Neural progenitor cell (in vitro differentiated cells): Measurements from ENCODE around the gene CUBN. TPM values are rescaled to one million over a fixed set of nuclear protein-coding genes. Genes with fewer than 3 reads are reported as not detected.
A peak's percentile ranks its signal among the peaks of the same experiment; 100 is the strongest.

Experiments used
- DNase-seq: peaks from one replicate; pipeline ENCODE4 v3.0.0-alpha.2; 2016; ENCODE audit warnings: low spot score
- H2AFZ ChIP-seq: fragments of 200-600 bp; sonication (generic); replicated peaks from 2 replicates; pipeline ENCODE4 v1.6.1; 2016; ENCODE audit warnings: antibody characterized with exemption
- H3F3A ChIP-seq: fragments of 200-600 bp; sonication (generic); 2 replicates; pipeline ENCODE4 v1.6.1; 2016; ENCODE audit warnings: antibody characterized with exemption, low read depth
- H3K27ac ChIP-seq: fragments of 200-600 bp; sonication (generic); 2 replicates; pipeline ENCODE4 v1.5.1; 2016; ENCODE audit warnings: mild to moderate bottlenecking
- H3K27me3 ChIP-seq: fragments of 200-600 bp; sonication (generic); 2 replicates; pipeline ENCODE4 v1.6.1; 2016; ENCODE audit warnings: mild to moderate bottlenecking, moderate library complexity
- H3K36me3 ChIP-seq: fragments of 200-600 bp; sonication (generic); 2 replicates; pipeline ENCODE4 v1.5.1; 2016
- H3K4me1 ChIP-seq: fragments of 200-600 bp; sonication (generic); 2 replicates; pipeline ENCODE4 v1.6.1; 2016; ENCODE audit warnings: mixed run types
- H3K4me2 ChIP-seq: fragments of 200-600 bp; sonication (generic); 2 replicates; pipeline ENCODE4 v1.6.1; 2016
- H3K4me3 ChIP-seq: fragments of 200-600 bp; sonication (generic); 2 replicates; pipeline ENCODE4 v1.5.1; 2016
- H3K79me2 ChIP-seq: fragments of 200-600 bp; sonication (generic); 2 replicates; pipeline ENCODE4 v1.6.1; 2016; ENCODE audit warnings: low read depth
- H3K9ac ChIP-seq: fragments of 200-600 bp; sonication (generic); 2 replicates; pipeline ENCODE4 v1.6.1; 2016
- H3K9me3 ChIP-seq: fragments of 200-600 bp; sonication (generic); 2 replicates; pipeline ENCODE4 v1.5.1; 2016; ENCODE audit warnings: low read depth
- H4K20me1 ChIP-seq: fragments of 200-600 bp; sonication (generic); 2 replicates; pipeline ENCODE4 v1.6.1; 2016; ENCODE audit warnings: low read depth
- H3K27ac Mint-ChIP-seq: 3 replicates; pipeline ENCODE4 v1.8.0; 2021; ENCODE audit warnings: mixed read lengths
- H3K27me3 Mint-ChIP-seq: 2 replicates; pipeline ENCODE4 v1.8.0; 2022; ENCODE audit warnings: low read depth, mild to moderate bottlenecking, inconsistent platforms, moderate library complexity, mixed read lengths; ENCODE audit not compliant: insufficient read depth
- H3K36me3 Mint-ChIP-seq: 3 replicates; pipeline ENCODE4 v1.8.0; 2021; ENCODE audit warnings: mixed read lengths
- H3K4me1 Mint-ChIP-seq: 3 replicates; pipeline ENCODE4 v1.8.0; 2021; ENCODE audit warnings: mixed read lengths
- H3K4me3 Mint-ChIP-seq: 3 replicates; pipeline ENCODE4 v1.8.0; 2021; ENCODE audit warnings: mild to moderate bottlenecking, moderate library complexity, mixed read lengths
- H3K9me3 Mint-ChIP-seq: 3 replicates; pipeline ENCODE4 v1.8.0; 2020; ENCODE audit warnings: mixed read lengths
- CTCF ChIP-seq: fragments of 200-600 bp; sonication (generic); IDR thresholded peaks from 2 replicates; pipeline ENCODE4 v1.5.1; 2017; ENCODE audit warnings: antibody characterized with exemption, mild to moderate bottlenecking
- EZH2 ChIP-seq: fragments of 200-600 bp; sonication (generic); IDR thresholded peaks from 2 replicates; pipeline ENCODE4 v1.6.1; 2017; ENCODE audit warnings: antibody characterized with exemption, mild to moderate bottlenecking, moderate library complexity
- EZH2phosphoT487 ChIP-seq: fragments of 200-600 bp; sonication (generic); IDR thresholded peaks from 2 replicates; pipeline ENCODE4 v1.6.1; 2017; ENCODE audit warnings: antibody characterized with exemption
- total RNA-seq: library from RNA; depleted of rRNA; stranded (reverse); fragments of >200 nt; gene quantifications from 2 replicates; pipeline ENCODE4 v1.2.3, GENCODE V29; 2015; ENCODE audit warnings: low replicate concordance

The CUBN gene
- total RNA-seq, 1 donor from 2014 or later = 2.2 TPM

GRCh38 chr10:16995867-16996529 is 133.6 kb downstream of the CUBN start:
- no peaks in the 10 kb centered on the region for H4K20me1 ChIP-seq
- no peaks in the 10 kb centered on the region for H3K79me2 ChIP-seq
- no peaks in the 10 kb centered on the region for H3K4me1 ChIP-seq
- no peaks in the 10 kb centered on the region for H3K27me3 ChIP-seq
- H3K4me3 ChIP-seq = no peak overlapping the region
- no peak overlapping the region for H3K27ac ChIP-seq
- H3K27me3 Mint-ChIP-seq = no peaks in the 10 kb centered on the region
- H3K9me3 Mint-ChIP-seq = peaks cover 14% of the 10 kb centered on the region
- DNase-seq = peak; percentile 34
- H2AFZ ChIP-seq = no peak overlapping the region
- no peak overlapping the region for H3K4me2 ChIP-seq
- no peaks in the 10 kb centered on the region for H3K36me3 ChIP-seq
- no peak overlapping the region for H3K9ac ChIP-seq
- H3K4me3 Mint-ChIP-seq = no peak overlapping the region
- no peaks in the 10 kb centered on the region for H3F3A ChIP-seq
- H3K4me1 Mint-ChIP-seq = peaks cover 33% of the 10 kb centered on the region
- no peak for TF ChIP-seq EZH2phosphoT487
- no peak for TF ChIP-seq EZH2
- TF ChIP-seq CTCF = no peak
- peaks cover 16% of the 10 kb centered on the region for H3K36me3 Mint-ChIP-seq
- H3K27ac Mint-ChIP-seq = peak overlapping the region; percentile 89
- no peaks in the 10 kb centered on the region for H3K9me3 ChIP-seq

GRCh38 chr10:16993186-16993585 is 136.4 kb downstream of the CUBN start:
- H2AFZ ChIP-seq = no peak overlapping the region
- H3K4me3 ChIP-seq = no peak overlapping the region
- Mint-ChIP-seq H3K27me3 (peaks cover 5% of the 10 kb centered on the region), H3K4me3 (no peak overlapping the region), H3K27ac (no peak overlapping the region), H3K36me3 (peaks cover 10% of the 10 kb centered on the region), H3K9me3 (peaks cover 15% of the 10 kb centered on the region), H3K4me1 (peaks cover 36% of the 10 kb centered on the region)
- H3K4me2 ChIP-seq = no peak overlapping the region
- H3K79me2 ChIP-seq = no peaks in the 10 kb centered on the region
- no peak for TF ChIP-seq EZH2
- no peak overlapping the region for H3K27ac ChIP-seq
- H3K9ac ChIP-seq = no peak overlapping the region
- no peaks in the 10 kb centered on the region for H3K27me3 ChIP-seq
- no peaks in the 10 kb centered on the region for H3F3A ChIP-seq
- no peaks in the 10 kb centered on the region for H3K36me3 ChIP-seq
- H4K20me1 ChIP-seq = no peaks in the 10 kb centered on the region
- DNase-seq = no peak
- H3K9me3 ChIP-seq = no peaks in the 10 kb centered on the region
- H3K4me1 ChIP-seq = no peaks in the 10 kb centered on the region

- Histone ChIP-seq H3K4me1 (no peaks in the 10 kb centered on the region), H4K20me1 (no peaks in the 10 kb centered on the region), H3K36me3 (no peaks in the 10 kb centered on the region), H3K79me2 (no peaks in the 10 kb centered on the region), H3F3A (no peaks in the 10 kb centered on the region), H3K9ac (no peak overlapping the region), H3K27me3 (no peaks in the 10 kb centered on the region), H3K4me3 (no peak overlapping the region), H2AFZ (no peak overlapping the region), H3K27ac (no peak overlapping the region), H3K9me3 (no peaks in the 10 kb centered on the region), H3K4me2 (no peak overlapping the region)
- Mint-ChIP-seq H3K4me3 (no peak overlapping the region), H3K27ac (peak overlapping the region; percentile 34), H3K9me3 (peaks cover 10% of the 10 kb centered on the region), H3K27me3 (peaks cover 5% of the 10 kb centered on the region), H3K4me1 (peaks cover 41% of the 10 kb centered on the region), H3K36me3 (peaks cover 8% of the 10 kb centered on the region)
- no peak for DNase-seq
- TF ChIP-seq EZH2 = no peak
- TF ChIP-seq EZH2phosphoT487 = no peak
- TF ChIP-seq CTCF = no peak
Measured at GRCh38 chr10:16992611-16993119, 136.9 kb downstream of the CUBN start.

- Histone ChIP-seq H3K27me3 (no peaks in the 10 kb centered on the region), H3K9ac (no peak overlapping the region), H2AFZ (no peak overlapping the region), H3K4me2 (no peak overlapping the region), H3K79me2 (no peaks in the 10 kb centered on the region), H4K20me1 (no peaks in the 10 kb centered on the region), H3K27ac (no peak overlapping the region), H3K4me1 (peaks cover 16% of the 10 kb centered on the region), H3K9me3 (no peaks in the 10 kb centered on the region), H3K36me3 (no peaks in the 10 kb centered on the region), H3F3A (no peaks in the 10 kb centered on the region), H3K4me3 (no peak overlapping the region)
- no peak for TF ChIP-seq EZH2
- TF ChIP-seq CTCF = no peak
- TF ChIP-seq EZH2phosphoT487 = no peak
- Mint-ChIP-seq H3K4me3 (no peak overlapping the region), H3K27me3 (peaks cover 5% of the 10 kb centered on the region), H3K27ac (no peak overlapping the region), H3K36me3 (peaks cover 6% of the 10 kb centered on the region), H3K4me1 (peaks cover 50% of the 10 kb centered on the region), H3K9me3 (peaks cover 10% of the 10 kb centered on the region)
- DNase-seq = no peak
Measured at GRCh38 chr10:16991011-16991410, 138.6 kb downstream of the CUBN start.
